HepG2 (cell line): ENCODE data around the gene CCDC93. TPM values are rescaled to one million over a fixed set of nuclear protein-coding genes. Genes with fewer than 3 reads are reported as not detected.

ENCODE experiments used
- ATAC-seq: fragments of 200-7000 bp; cut with Tn5 transposase; 3 replicates; pipeline ENCODE4 v1.9.1; 2020; ENCODE audit warnings: mild to moderate bottlenecking, moderate library complexity
- BruUV-seq: library from RNA; stranded (reverse); fragments of 400-500 nt; replicated peaks from 2 replicates; lab custom pipeline; 2021; lab: Mats Ljungman, UMichigan
- CTCF ChIA-PET: fragments of 300-600 bp; formaldehyde crosslinking; extraction: SDS; loops from one replicate; lab custom pipeline; 2021; ENCODE audit warnings: low total read pairs, inconsistent platforms, low intra/inter-chr PET ratio; lab: Yijun Ruan, JAX
- POLR2A ChIA-PET: fragments of 350-600 bp; sonication (Branson Sonifier 250); formaldehyde crosslinking; loops from one replicate; lab custom pipeline; 2020; ENCODE audit warnings: antibody characterized with exemption, inconsistent platforms; lab: Yijun Ruan, JAX
- DNase-seq: peaks from one replicate; pipeline ENCODE4 v3.0.0-alpha.2; 2015; ENCODE audit warnings: low spot score
- FAIRE-seq: peaks from 3 replicates; lab custom pipeline; 2011; peaks lifted over from hg19 to GRCh38; lab: Jason Lieb, UNC
- H2AFZ ChIP-seq: one replicate; pipeline ENCODE4 v1.6.1; 2011; ENCODE audit warnings: low read length, inconsistent platforms
- H3K27ac ChIP-seq: fragments of 300-600 bp; 3 replicates; pipeline ENCODE4 v1.8.0; 2011; ENCODE audit warnings: mixed run types, mild to moderate bottlenecking, mixed read lengths, low read length, inconsistent platforms; ENCODE audit not compliant: insufficient read depth; ENCODE audit errors: extremely low read length
- H3K27me3 ChIP-seq, 2 experiments: fragments of 200-600 bp in 1 of 2; 2 replicates in 1 of 2; 3 replicates in 1 of 2; pipeline versions ENCODE4 v1.6.0 to v1.8.0; 2011; ENCODE audit warnings: low read length in 2 of 2, mild to moderate bottlenecking in 2 of 2, moderate library complexity in 2 of 2, inconsistent platforms in 1 of 2; ENCODE audit not compliant: insufficient read depth in 2 of 2, control insufficient read depth in 1 of 2
- H3K36me3 ChIP-seq, 2 experiments: fragments of 200-600 bp in 1 of 2; replicated peaks in 1 of 2; 2 replicates in 1 of 2; 3 replicates in 1 of 2; pipeline versions ENCODE4 v1.5.1 to v1.8.0; 2011; ENCODE audit warnings: low read length in 2 of 2, inconsistent platforms in 1 of 2; ENCODE audit not compliant: insufficient read depth in 2 of 2, control insufficient read depth in 1 of 2
- H3K4me1 ChIP-seq: 2 replicates; pipeline ENCODE4 v1.5.1; 2012; ENCODE audit warnings: low read length, inconsistent platforms; ENCODE audit not compliant: insufficient read depth
- H3K4me2 ChIP-seq: 2 replicates; pipeline ENCODE4 v1.6.0; 2011; ENCODE audit warnings: low read depth, low read length, inconsistent platforms
- H3K4me3 ChIP-seq, 3 experiments: fragments of 200-600 bp in 1 of 3; sonication (generic), shearing (Covaris generic) in 1 of 3; replicated peaks in 1 of 3; 2 replicates each; pipeline ENCODE4 v1.5.1; 2011 to 2016; ENCODE audit warnings: low read length in 3 of 3, inconsistent platforms in 2 of 3, low read depth in 2 of 3, mild to moderate bottlenecking in 2 of 3, control low read depth in 1 of 3, mixed read lengths in 1 of 3; ENCODE audit not compliant: insufficient read depth in 1 of 3
- H3K79me2 ChIP-seq: one replicate; pipeline ENCODE4 v1.6.1; 2011; ENCODE audit warnings: low read length, inconsistent platforms; ENCODE audit not compliant: insufficient read depth
- H3K9ac ChIP-seq: 2 replicates; pipeline ENCODE4 v1.6.0; 2011; ENCODE audit warnings: mild to moderate bottlenecking, low read depth, low read length, inconsistent platforms; ENCODE audit not compliant: insufficient read depth
- H3K9me3 ChIP-seq: 2 replicates; pipeline ENCODE4 v1.5.1; 2012; ENCODE audit warnings: mild to moderate bottlenecking, low read length
- H4K20me1 ChIP-seq: 2 replicates; pipeline ENCODE4 v1.6.0; 2011; ENCODE audit warnings: inconsistent platforms, mild to moderate bottlenecking, low read length, moderate library complexity; ENCODE audit not compliant: insufficient read depth
- ONECUT2 ChIP-seq: sonication (generic); formaldehyde crosslinking; IDR thresholded peaks from 2 replicates; pipeline ENCODE4 v1.4.0; 2020; ENCODE audit warnings: missing genetic modification reagents
- PHF21A ChIP-seq: sonication (generic); formaldehyde crosslinking; IDR thresholded peaks from 2 replicates; pipeline ENCODE4 v1.5.0; 2020; ENCODE audit warnings: mild to moderate bottlenecking, missing genetic modification reagents
- RAD21 ChIP-seq: fragments of 450-650 bp; formaldehyde crosslinking; IDR thresholded peaks from 2 replicates; pipeline ENCODE4 v1.5.0; 2020; ENCODE audit warnings: mild to moderate bottlenecking
- RCOR2 ChIP-seq: IDR thresholded peaks from 2 replicates; pipeline ENCODE4 v1.6.1; 2016; ENCODE audit warnings: missing biosample characterization, missing genetic modification reagents
- TBX2 ChIP-seq: sonication (generic); formaldehyde crosslinking; IDR thresholded peaks from 2 replicates; pipeline ENCODE4 v1.5.0; 2020; ENCODE audit warnings: missing genetic modification reagents, mild to moderate bottlenecking, borderline replicate concordance
- ZNF263 ChIP-seq: sonication (generic); formaldehyde crosslinking; IDR thresholded peaks from 2 replicates; pipeline ENCODE4 v1.4.0; 2020; ENCODE audit warnings: missing genetic modification reagents
- ZNF3 ChIP-seq: IDR thresholded peaks from 2 replicates; pipeline ENCODE4 v1.7.0; 2017; ENCODE audit warnings: inconsistent platforms
- ZNF546 ChIP-seq: sonication (generic); formaldehyde crosslinking; conservative IDR thresholded peaks from 2 replicates; pipeline ENCODE4 v1.8.1; 2023; ENCODE audit warnings: mild to moderate bottlenecking, missing genetic modification reagents
- ZNF780A ChIP-seq: sonication (generic); formaldehyde crosslinking; IDR thresholded peaks from 2 replicates; pipeline ENCODE4 v1.8.0; 2022; ENCODE audit warnings: mild to moderate bottlenecking, missing genetic modification reagents, moderate library complexity
- ZNF839 ChIP-seq: sonication (generic); formaldehyde crosslinking; IDR thresholded peaks from 2 replicates; pipeline ENCODE4 v1.4.0; 2020; ENCODE audit warnings: missing genetic modification reagents, mild to moderate bottlenecking, borderline replicate concordance
- WGBS: methylation state at CpG from one replicate; pipeline ENCODE4 v1.1.6; 2017; ENCODE audit warnings: low lambda C conversion rate; 5-methylcytosine and 5-hydroxymethylcytosine counted together
- in situ Hi-C: cut with HindIII; loops from 2 replicates; pipeline ENCODE4 v1.10.0; 2017; ENCODE audit warnings: low pct_unique_long_range_greater_than_20kb; ENCODE audit not compliant: extremely low pct_ligation_motif_present
- intact Hi-C: fragments of 100-400 bp; cut with micrococcal nuclease; formaldehyde crosslinking; loops from one replicate; pipeline ENCODE4 v1.10.0; 2022; ENCODE audit not compliant: unreplicated experiment
- polyA plus RNA-seq, 8 experiments: library from polyadenylated mRNA; depleted of rRNA in 3 of 8; stranded (reverse) in 7 of 8; unstranded in 1 of 8; fragments of >200 nt; fragmentation: Illumina TruSeq in 4 of 8; extraction: Trizol in 4 of 8; gene quantifications; 2 replicates each; pipeline versions ENCODE4 v1.2.1 to v1.2.3, GENCODE V29; 2011 to 2016; ENCODE audit warnings: low read depth in 4 of 8, missing spikeins in 1 of 8, mixed read lengths in 1 of 8; ENCODE audit not compliant: insufficient read depth in 1 of 8
- total RNA-seq, 5 experiments: library from RNA; depleted of rRNA; stranded (reverse); fragments of >200 nt; fragmentation: Illumina TruSeq; extraction: Trizol; gene quantifications; 2 replicates each; pipeline ENCODE4 v1.2.3, GENCODE V29; 2016; ENCODE audit warnings: low read depth in 1 of 5
- TF ChIP-seq, protein P1 (sequence below): IDR thresholded peaks from 2 replicates; pipeline ENCODE4 v1.6.1; 2016; ENCODE audit warnings: control low read depth

The CCDC93 gene
- total and polyA plus RNA-seq, 2 of the 13 experiments (the other 11 are each of a cell fraction or from before 2014, with no cell fraction given), result 37.2 to 53.2 TPM

- no TSS peak for BruUV-seq
- intact Hi-C loops (no loop called here), in situ Hi-C loops (loop anchor here (10.0 kb wide), 1 partner anchor 112 kb away; no protein-coding TSS in a partner anchor)
- no peak overlapping the region for H3K4me3 ChIP-seq
- H3K36me3 ChIP-seq, result peaks cover 30 to 74% of the 10 kb centered on the region in 2 experiments
- TF ChIP-seq, protein P1, sequence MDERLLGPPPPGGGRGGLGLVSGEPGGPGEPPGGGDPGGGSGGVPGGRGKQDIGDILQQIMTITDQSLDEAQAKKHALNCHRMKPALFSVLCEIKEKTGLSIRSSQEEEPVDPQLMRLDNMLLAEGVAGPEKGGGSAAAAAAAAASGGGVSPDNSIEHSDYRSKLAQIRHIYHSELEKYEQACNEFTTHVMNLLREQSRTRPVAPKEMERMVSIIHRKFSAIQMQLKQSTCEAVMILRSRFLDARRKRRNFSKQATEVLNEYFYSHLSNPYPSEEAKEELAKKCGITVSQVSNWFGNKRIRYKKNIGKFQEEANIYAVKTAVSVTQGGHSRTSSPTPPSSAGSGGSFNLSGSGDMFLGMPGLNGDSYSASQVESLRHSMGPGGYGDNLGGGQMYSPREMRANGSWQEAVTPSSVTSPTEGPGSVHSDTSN (CRISPR knock-in tag), result no peak
- no peak for TF ChIP-seq ONECUT2 (CRISPR knock-in tag)
- TF ChIP-seq ZNF780A, result no peak
- no peak for TF ChIP-seq RAD21
- no peak for TF ChIP-seq RCOR2 (CRISPR knock-in tag)
- TF ChIP-seq ZNF3 (CRISPR knock-in tag), result no peak
- TF ChIP-seq PHF21A (CRISPR knock-in tag), result no peak
- TF ChIP-seq ZNF263 (CRISPR knock-in tag), result no peak
- TF ChIP-seq ZNF546 (CRISPR knock-in tag), result no peak
- TF ChIP-seq ZNF839, result no peak
- TF ChIP-seq TBX2 (CRISPR knock-in tag), result no peak
- no peak overlapping the region for H2AFZ ChIP-seq
- ATAC-seq (no peak), FAIRE-seq (no peak), DNase-seq (no peak)
- no peaks in the 10 kb centered on the region for H3K79me2 ChIP-seq
- ChIA-PET POLR2A (no interaction called here), CTCF (no interaction called here)
- H3K9me3 ChIP-seq, result no peaks in the 10 kb centered on the region
- H3K27ac ChIP-seq, result no peak overlapping the region
- 97% methylated on average over 5 of the region's 5 CpGs for WGBS
- no peak overlapping the region for H3K4me2 ChIP-seq
- peaks cover 29% of the 10 kb centered on the region for H3K4me1 ChIP-seq
- no peaks in the 10 kb centered on the region for H4K20me1 ChIP-seq
- H3K27me3 ChIP-seq, result no peaks in the 10 kb centered on the region
- H3K9ac ChIP-seq, result no peak overlapping the region
These were observed 76.9 kb downstream of the CCDC93 start for GRCh38 chr2:117936871-117937428.
